KG1 (cell line): ENCODE measurements around the gene FAM241B.

ENCODE experiments used
- DNase-seq: peaks from one replicate; lab custom pipeline; 2025; lab: John Stamatoyannopoulos, UW

FAM241B gene

DNA sequence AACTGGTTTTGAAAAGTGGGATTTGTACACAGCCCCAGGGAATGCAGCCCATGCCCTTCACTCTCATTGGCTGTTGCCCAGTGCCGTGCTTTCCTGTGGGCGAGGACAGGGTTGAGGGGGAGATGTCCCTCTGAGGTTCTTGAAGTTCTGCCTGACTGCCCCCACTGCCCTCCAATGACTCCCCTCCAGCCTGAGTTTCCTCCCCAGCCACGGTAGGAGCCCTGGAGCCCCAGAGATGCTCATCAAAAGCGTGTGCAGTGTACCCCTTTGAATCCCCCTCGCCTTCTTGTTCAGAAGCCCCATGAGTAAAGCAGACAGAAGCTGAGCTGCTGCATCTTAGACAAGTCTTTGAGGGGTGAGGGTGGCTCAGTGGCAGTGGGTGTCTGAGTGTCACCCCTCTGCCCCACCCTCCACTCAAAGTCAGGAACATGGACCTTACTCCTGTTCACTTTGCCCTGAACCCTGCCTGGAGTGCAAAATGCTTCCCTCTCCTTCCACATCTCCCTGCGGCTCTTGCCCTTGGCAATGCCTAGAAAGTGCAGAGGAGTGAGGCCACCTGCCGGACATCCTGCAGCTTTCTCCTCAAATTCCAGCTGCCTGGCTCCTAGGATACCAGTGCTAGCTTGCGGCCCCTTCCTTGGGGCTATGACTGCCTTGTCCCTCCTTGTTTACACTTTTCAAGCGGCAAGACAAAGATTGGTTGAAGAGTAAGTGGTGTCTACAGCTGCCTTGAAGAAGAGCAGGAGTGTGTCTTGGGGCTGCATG is 19.9 kb downstream of the FAM241B start:
- DNase-seq: no peak

DNA sequence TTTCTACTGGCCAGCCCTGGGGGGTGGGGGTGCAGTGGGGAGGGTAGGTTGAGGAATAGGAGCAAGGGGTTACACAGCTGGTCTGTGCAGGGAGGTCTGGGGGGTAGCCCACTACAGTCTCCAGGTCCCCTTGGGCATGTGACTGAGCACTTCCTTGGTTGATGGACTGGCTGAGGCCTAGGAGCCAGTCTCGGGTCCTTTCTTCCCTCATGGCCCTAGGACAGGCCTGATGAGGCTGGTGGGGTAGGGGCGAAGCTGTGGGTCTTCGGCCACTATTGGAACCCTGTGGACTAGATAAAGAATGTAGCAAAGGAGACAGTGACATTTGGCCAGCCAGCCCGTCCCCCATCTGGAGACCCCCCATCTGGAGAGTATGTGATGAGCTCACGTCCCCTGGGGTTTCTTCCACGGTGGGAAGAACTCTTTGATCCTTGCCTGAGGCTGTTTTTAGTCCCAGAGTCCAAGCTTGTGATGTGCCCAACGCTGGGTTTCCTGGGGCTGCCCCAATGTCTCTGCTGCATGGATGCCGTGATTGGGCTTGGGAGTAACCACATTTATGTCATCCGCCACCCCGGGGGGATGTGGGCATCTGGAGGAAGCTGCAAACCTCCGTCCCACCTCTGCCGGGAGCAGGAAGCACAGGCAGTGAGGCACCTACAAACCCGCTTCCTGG is 20.7 kb downstream of the FAM241B start:
- DNase-seq: peak; percentile 18

DNA sequence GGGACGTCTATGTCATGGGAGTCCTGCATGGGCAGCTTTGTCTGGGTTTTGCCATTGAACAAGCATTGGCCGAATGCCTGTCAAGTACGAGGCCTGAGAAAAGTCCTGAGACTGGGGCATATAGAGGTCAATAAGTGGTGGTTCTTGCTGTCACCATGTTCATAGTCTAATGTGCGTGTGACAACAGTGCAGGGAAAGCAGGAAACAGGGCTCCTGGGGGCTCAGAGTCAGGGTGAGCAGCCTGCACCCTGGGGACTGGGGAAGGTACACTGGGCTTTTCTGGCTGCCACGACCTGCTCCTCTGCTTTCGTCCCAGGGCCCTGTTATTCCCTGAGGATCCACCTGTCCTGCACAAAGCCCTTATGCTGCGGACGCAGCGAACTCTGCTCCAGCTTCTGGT is 21.3 kb downstream of the FAM241B start:
- DNase-seq: no peak

DNA sequence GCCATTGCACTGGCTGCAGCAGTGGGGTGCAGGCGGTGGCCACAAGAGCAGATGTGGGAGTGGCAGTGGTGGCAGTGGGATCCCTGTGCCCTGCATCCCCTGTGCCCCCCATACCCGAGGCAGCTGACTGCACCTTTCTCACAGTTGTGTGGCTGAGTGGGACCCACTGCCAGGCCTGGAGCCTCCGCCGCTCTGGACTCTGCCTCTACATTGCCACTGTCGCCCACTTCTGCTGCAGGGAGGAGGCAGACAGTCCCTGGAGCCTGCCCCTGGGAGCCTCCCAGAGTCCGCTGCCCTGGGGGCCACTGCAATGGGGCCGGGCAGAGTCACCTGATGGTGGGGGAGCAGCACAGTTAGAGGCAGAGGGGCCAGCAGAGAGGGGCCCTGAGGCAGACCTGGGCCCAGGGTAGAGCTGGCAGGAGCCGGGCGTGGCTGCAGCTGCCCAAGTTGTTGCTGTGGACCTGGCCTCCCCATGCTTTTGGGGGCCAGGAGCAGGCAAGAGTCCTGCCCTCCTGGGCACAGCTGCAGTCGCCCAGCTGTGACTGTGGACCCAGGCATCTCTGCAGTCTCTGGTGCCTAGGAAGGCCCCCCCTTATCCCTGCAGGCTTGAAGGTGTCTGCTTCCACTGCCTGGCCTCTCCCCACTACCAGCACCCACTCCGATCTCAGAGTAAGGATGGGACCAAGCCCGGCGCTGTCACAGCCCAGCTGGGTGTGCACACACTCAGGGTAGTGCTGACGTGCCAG is 22.2 kb downstream of the FAM241B start:
- DNase-seq: no peak

DNA sequence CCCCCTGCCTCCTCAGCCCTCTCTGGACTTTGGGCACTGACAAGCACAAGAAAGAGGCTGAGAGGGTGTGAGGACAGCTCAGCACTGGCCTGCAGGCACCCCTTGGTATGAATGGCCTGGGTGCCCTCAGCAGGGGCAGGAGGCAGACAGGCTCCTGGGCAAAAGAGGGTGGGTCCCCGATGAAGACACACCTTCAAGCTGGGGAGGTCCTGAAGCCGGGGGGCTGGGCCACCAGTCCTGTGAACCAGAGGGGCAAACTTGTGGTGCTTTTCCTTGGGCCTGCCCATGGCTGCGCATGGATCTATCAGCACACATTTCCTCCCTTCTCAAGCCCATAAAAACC is 22.8 kb downstream of the FAM241B start:
- no peak for DNase-seq

DNA sequence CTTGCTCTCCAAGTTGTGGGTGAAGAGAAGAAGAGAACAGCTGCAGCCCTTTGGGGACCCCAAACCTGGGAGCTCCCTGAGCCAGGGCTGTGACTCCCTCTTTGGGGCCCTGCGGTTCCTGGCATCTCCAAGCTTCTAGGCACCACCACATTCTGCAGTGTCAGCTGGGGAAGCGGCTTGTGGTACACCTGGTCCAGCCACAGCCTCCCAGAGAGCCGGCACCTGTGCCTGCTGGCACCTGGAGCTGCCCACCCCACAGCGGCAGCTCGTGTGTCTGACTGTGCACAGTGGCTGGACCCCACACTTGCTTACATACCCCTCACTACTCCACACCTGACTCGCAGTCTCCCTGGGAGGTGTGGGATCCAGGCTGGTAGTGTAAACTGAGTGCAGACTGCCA is 23.5 kb downstream of the FAM241B start:
- no peak for DNase-seq

DNA sequence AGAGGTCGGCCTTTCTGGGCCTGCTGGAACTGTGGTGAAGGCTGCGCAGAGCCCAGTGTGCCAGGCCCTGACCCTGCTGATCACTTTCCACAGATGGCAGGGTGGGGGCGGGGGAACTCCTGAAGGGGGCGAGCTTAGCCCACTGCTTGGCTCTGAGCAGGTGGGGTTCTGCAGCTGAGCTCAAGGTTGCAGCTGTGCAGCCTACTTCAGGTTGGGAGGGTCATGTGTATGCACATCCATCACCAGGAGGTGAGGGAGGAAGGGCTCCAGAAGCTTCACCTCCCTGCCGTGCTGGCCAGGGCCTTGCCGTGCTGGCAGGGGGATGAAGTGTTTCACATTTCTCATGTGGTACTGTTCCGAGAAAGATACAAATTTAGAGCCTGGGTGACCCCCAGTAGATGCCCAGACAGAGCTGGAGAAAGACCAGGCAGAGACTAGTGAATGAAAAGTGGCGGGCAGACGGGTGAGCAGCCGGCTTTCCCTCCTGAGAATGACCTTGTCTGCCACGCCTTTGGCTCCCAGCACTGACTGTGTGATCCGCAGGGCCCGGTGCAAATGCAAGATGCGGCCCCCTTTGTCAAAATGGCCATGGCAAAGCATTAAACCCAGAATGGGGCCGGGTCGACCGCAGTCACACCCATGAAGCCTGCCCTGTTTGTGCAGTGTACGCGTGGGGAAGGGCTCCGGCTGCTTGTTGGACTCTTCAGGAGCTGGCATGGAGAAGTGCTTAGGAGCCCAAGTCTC is 25.2 kb downstream of the FAM241B start:
- DNase-seq: no peak

DNA sequence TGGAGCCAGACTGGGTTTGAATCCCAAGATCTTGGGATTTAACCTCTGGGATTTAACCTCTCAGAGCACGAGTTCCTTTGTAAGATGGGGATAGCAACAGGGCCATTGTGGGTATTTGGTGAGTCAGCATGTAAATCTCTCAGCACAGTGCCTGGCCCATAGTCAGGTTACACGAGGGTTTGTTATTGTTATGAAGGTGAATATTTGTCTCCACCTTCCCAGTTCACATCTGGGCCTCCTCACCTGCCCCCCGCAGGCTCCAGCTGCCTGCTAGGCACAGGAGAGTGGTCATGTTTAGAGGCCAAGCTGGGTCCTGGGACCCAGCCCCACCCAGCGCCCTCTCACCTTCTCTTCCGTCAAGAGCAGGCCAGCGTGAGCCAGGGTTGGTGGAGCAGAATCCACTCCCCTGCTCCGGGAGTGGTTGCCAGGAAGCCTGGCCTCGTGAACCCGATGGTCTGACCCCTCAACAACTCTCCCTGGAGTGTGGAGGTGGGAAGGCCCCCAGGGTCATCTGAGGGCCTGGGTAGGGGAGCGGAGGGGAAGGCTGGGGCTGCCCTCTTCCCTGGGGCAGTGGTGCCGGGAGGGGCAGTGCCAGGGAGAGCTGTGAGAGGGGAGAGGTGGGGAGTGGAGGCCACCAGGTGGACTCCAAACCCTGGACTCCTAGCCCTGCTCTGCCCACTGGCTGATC is 26.0 kb downstream of the FAM241B start:
- DNase-seq: no peak

DNA sequence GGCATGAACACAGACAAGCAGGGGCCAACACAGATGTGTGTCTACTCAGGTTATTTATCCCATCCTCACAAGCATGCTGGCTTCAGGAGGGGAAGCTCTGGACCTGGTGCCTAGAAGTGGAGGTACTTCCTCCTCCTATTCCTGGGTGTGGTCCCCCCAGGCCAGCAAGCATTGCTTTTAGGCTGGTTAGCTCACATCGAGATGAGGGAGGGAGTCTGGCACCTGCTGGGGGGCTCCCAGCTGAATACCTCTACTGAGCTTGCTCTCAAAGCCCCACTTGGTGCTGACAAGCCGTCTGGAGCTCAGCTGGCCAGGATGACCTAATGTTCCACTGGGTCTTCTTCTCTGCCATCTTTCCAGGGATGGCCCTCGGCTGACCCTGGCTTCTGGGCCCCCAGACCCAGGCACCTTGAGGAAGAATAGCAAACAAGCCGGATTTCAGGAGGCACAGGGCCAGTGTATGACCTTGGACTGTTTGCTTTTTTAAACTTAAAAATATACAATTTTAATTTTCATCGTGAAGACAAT is 26.8 kb downstream of the FAM241B start:
- DNase-seq: no peak

DNA sequence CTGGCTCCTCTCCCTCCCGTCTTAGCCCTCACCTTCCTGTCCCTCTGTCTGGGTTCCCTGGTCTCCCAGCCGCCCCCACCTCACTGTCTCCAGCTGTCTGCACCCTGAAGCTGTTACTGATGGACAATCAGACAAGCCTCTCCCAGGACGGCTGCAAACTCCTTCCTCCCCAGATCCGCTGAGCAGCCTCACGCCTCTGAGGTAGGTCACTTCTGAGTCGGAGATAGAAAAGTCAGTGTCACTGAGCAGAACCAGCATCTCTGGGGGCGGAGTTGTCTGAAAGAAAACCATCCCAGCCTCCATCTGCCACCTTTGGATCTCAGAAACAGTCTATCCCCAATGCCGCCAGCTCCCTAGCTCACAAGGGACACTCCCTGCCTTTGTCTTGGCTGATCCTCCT is 27.4 kb downstream of the FAM241B start:
- no peak for DNase-seq

DNA sequence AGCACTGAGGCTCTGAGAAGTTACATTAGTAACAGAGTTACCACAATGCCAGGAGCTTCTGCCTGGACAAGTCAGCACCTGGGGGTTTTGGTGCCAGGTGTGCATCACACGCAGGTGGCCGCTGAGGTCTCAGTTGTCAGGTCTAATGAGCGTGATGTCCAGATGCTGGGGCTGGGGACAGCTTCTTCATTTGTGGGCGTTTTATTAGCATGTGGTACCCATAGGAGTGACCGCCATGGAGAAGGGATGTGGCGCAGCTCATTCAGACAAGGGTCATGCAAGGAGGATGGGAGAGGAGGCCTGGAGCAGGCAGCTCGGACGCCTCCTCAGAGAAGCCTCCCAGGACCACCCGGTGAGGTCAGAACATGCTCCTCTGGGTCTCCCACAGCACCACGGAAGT is 27.8 kb downstream of the FAM241B start:
- no peak for DNase-seq

DNA sequence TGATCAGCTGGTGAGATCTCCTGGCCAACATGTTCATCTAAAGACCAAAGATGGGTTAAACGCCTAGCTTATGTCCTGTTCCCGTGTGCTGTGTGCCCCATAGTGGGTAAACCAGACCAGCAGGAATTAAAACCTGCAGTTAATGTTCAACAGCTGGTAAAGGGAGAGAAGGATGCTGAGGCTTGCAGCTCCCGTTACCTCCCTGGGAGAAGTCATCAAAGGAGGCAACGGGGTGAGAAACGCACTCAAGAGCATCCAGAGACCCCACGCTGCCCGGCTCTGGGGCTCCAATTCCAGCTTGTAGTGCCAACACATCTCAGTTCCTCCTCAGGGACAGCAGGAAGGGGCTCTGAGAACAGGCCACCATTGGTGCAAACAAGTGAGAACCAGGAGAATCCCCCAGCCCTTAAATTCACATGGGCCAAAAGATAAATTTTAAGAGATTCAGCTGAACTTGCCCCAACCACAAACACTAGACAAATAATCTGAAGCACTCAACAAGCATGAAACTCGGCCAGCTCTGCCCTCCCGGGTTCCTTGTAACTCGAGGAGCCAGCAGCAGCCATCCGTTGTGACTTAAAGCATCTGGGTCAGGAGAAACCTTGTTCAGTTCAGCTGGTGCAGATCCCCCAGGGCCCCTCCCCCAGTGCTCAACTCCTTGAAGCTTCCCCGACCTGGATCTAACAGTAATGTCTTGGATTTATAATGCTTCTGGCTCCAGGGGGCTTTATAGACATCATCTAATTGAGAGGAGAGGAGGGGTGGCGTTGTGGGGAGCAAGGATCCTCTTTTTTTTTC is 29.4 kb downstream of the FAM241B start:
- DNase-seq: no peak

DNA sequence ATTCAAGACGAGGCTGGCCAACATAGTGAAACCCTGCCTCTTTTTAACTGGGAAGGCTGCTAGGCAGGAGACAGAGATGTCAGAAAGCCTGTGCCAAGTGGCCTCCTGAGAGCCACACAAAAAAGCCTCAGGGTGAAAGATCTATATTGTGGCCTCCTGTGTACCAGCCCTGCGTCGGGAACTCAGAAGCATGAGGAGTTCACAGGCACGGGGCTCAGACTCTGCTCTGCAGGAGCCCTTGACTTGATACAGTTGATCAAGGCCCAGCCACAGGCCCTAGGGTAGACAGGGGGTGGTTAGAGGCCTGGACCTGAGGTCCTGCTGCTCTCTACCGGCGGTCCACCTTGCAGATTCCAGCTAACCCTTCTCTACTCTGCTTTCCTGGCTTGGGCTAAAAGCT is 30.2 kb downstream of the FAM241B start:
- no peak for DNase-seq

DNA sequence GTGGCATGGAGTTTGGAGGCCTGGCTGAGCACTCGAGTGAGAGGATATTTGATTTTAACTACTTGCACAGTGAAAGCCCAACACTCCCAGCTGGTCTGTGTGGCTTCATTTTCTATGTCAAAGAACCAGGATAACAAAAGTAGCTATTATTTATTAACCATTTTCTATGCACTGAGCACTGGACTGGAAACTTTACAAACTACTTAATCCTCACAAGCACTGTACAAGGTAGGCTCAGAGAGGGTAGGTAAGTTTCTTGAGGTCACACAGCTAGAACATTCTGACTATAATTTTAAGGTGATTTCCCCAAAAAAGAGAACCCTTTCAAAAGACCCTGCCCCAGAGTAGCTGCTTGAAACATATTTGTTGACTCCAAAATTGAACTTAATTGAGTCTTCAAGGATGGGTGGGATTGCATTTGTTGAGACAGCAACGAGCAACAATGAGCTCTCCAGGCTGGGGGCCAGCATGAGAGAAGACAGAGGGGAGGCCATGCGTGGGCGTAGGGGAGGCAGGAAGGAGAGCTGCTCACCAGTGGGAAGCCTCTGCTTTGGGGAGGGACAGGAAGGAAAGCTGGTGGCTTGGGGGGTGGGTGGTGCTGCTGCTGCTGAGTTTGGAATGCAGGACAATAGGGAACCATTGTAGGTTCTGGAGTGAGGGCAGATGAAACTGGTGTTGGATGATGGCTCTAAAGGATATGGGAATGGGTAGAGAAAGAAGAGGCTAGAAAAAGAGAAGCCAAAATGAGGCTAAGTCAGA is 31.5 kb downstream of the FAM241B start:
- no peak for DNase-seq

DNA sequence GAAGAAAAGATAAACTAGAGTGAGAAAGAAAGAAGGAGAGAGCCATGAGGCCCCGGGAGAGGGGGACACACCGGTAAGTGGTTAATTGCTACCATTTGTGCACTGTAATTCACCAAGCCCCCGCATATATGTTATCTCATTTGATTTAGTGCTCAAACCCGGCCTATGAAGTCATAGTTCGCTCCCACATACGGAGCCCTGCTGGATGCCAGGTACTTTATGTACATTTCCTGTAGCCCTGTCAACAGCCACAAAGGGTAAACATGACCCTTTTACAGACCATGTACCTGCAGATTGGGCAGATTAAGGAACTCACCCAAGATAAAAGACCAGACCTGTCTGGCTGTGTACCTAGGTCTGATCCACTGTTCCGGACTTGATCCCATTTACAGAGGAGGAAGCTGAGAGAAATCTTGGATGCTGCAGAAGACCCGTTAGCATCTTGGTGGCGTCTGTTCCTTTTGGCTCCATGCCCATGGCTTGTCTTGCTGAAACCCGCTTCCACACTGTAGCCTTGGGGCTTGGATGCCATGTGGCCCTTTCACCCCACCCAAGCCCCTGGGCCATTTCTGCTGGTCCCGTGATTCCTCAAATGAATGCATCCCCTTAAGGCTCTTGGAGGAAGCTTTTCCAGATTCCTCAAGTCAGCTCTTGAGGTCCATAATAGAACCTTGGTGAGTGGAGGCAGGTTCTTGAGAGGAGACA is 32.3 kb downstream of the FAM241B start:
- DNase-seq: no peak

DNA sequence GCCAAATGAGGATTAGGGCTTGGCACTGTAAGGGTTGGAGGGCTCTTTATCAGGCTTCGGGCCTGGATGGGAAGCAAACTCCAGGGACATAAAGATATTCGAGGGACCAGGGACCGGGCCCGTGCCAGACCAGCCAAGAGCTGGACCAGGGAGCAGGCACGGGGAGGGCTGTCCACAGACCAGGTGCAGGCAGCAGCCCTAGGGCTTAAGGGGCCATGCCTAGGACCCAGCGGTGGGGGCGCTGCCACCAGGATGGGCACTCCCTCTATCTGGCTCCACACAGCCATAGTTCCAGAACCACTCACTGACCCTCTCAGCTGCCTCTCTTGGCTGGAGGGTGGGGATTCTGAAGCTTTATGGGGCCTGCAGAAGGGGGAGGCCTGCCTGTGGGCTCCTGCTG is 32.9 kb downstream of the FAM241B start:
- no peak for DNase-seq

DNA sequence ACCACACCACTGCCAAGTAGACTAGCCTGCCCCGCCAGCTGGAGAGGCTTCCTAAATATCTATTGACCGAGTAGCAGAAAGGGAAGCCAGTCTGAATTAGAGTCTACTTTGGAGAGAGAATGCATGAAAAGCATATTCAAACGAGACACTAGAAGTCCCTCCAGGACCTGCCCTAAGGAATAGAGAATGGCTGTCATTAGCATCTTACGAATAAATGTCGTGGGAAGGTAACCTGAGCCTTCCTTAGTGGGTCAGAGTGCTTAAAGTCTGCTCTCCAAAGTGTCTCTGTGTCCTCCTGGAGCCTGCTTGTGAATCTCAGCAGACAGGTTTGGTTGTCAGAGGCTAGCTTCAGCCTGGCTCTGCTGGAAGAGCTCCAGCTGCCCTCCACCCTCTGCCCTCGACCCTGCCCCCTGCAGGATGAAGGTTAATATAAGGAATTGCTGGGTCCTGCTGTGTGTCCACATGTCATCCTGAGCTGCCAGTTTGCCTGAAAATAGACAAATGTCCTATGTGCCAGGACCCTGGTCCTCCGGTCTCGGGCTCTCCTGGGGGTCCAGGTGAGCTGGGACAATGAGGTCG is 33.4 kb downstream of the FAM241B start:
- DNase-seq: no peak

DNA sequence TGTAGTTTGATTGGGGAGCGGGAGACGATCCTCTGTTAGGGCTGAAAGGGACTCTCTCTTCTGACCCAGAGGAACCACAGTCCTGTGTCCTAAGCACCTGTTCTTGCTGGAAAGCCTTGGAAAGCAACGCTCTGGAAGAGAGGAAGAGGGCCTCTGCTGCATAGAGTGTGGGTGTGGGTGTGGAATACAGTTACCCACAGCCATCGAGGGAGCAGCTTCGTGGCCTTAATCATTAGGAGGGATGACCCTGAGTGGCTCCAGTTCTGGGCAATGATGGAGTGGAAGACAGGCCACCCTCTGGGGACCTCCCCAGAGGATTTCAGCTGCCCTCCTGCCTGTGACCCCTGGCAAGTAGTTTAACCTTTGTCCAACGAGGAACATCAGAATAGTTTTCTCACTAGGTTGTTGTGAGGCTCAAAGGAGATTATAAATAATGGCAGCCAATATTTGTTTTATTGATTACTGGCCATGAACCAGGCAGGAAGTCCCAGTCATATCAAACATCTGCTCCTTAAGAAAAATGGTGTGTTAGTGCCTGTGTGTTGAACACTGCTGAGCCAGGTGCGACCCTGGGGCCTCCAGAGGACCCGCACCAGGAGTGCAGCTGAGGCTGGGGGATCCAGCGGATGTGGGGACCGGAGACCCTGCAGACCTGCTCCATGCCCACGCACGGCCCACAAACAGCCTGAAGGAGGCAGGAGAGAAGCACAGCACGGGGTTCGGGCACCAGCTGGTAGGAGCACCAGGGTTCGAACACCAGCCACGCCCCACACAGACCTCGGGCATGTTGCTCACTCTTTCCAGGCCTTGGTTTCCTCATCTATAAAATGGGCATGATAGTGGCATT is 35.6 kb downstream of the FAM241B start:
- no peak for DNase-seq
